DND-41 (cell line): Measurements from ENCODE around the gene CMSS1.

Experiments used
- ATAC-seq: fragments of 200-7000 bp; cut with Tn5 transposase; 3 replicates; pipeline ENCODE4 v1.9.1; 2021; ENCODE audit warnings: low read depth; ENCODE audit not compliant: insufficient read depth
- DNase-seq: peaks from one replicate; pipeline ENCODE4 v3.0.0-alpha.2; 2020
- H2AFZ ChIP-seq: 2 replicates; pipeline ENCODE4 v1.6.0; 2012; ENCODE audit warnings: low read depth, low read length
- H3K27ac ChIP-seq: 2 replicates; pipeline ENCODE4 v1.5.1; 2012; ENCODE audit warnings: low read length, inconsistent platforms
- H3K27me3 ChIP-seq: fragments of 200-600 bp; sonication (generic); 2 replicates; pipeline ENCODE4 v1.6.0; 2012; ENCODE audit warnings: low read length, mild to moderate bottlenecking, inconsistent platforms; ENCODE audit not compliant: insufficient read depth, poor library complexity
- H3K36me3 ChIP-seq: 2 replicates; pipeline ENCODE4 v1.5.1; 2012; ENCODE audit warnings: low read length, inconsistent platforms; ENCODE audit not compliant: insufficient read depth
- H3K4me1 ChIP-seq: 2 replicates; pipeline ENCODE4 v1.5.1; 2012; ENCODE audit warnings: mild to moderate bottlenecking, low read length; ENCODE audit not compliant: insufficient read depth
- H3K4me2 ChIP-seq: 2 replicates; pipeline ENCODE4 v1.6.0; 2012; ENCODE audit warnings: mild to moderate bottlenecking, moderate library complexity, low read length, inconsistent platforms; ENCODE audit not compliant: insufficient read depth
- H3K4me3 ChIP-seq, 2 experiments: fragments of 200-600 bp in 1 of 2; shearing (Covaris generic) in 1 of 2; 2 replicates each; pipeline ENCODE4 v1.5.1; 2012 to 2016; ENCODE audit warnings: inconsistent platforms in 2 of 2, low read length in 2 of 2, mild to moderate bottlenecking in 2 of 2, low read depth in 1 of 2, moderate library complexity in 1 of 2
- H3K79me2 ChIP-seq: 2 replicates; pipeline ENCODE4 v1.6.0; 2012; ENCODE audit warnings: low read length, inconsistent platforms; ENCODE audit not compliant: insufficient read depth
- H3K9ac ChIP-seq: 2 replicates; pipeline ENCODE4 v1.6.0; 2012; ENCODE audit warnings: low read depth, mild to moderate bottlenecking, inconsistent platforms, low read length, moderate library complexity
- H3K9me3 ChIP-seq: 2 replicates; pipeline ENCODE4 v1.5.1; 2012; ENCODE audit warnings: low read length, moderate library complexity, mild to moderate bottlenecking, inconsistent platforms; ENCODE audit not compliant: insufficient read depth, severe bottlenecking
- H4K20me1 ChIP-seq: 2 replicates; pipeline ENCODE4 v1.6.0; 2012; ENCODE audit warnings: low read length; ENCODE audit not compliant: insufficient read depth
- CTCF ChIP-seq: IDR thresholded peaks from 2 replicates; pipeline ENCODE4 v1.5.1; 2012; ENCODE audit warnings: borderline replicate concordance, low read length, moderate library complexity, mild to moderate bottlenecking; ENCODE audit not compliant: poor library complexity, severe bottlenecking; ENCODE audit errors: extremely low read depth
- EZH2 ChIP-seq: IDR thresholded peaks from 3 replicates; pipeline ENCODE4 v1.6.1; 2012; ENCODE audit warnings: borderline replicate concordance, low read depth, mild to moderate bottlenecking, moderate library complexity, low read length, inconsistent platforms; ENCODE audit not compliant: severe bottlenecking

CMSS1 gene

DNA sequence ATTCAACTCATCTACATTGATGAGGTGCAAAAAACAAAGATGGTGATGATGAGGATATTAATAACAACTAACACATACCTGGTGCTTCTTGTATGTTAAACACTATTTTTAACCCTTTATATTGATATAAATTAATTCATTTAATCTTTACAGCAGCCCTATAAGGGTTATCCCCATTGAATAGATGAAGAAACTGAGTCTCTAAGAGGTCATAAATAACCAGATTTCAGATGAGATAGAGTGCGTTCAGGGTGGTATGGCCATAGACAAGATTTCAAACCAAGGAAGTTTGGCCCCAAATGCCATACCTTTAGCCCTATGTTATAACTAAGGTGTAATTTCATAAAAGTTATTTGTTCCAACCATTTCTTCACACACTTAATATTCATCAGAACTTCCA, 82.6 kb downstream of the CMSS1 start:
- Histone ChIP-seq H3K27me3 (no peaks in the 10 kb centered on the region), H2AFZ (no peak overlapping the region), H3K9ac (no peak overlapping the region), H3K9me3 (no peaks in the 10 kb centered on the region), H3K27ac (no peak overlapping the region), H3K36me3 (no peaks in the 10 kb centered on the region), H3K4me2 (no peak overlapping the region), H3K4me3 (no peak overlapping the region), H3K79me2 (no peaks in the 10 kb centered on the region), H4K20me1 (no peaks in the 10 kb centered on the region), H3K4me1 (no peaks in the 10 kb centered on the region)
- no peak for ATAC-seq
- DNase-seq: no peak
- TF ChIP-seq CTCF (no peak), EZH2 (no peak)

DNA sequence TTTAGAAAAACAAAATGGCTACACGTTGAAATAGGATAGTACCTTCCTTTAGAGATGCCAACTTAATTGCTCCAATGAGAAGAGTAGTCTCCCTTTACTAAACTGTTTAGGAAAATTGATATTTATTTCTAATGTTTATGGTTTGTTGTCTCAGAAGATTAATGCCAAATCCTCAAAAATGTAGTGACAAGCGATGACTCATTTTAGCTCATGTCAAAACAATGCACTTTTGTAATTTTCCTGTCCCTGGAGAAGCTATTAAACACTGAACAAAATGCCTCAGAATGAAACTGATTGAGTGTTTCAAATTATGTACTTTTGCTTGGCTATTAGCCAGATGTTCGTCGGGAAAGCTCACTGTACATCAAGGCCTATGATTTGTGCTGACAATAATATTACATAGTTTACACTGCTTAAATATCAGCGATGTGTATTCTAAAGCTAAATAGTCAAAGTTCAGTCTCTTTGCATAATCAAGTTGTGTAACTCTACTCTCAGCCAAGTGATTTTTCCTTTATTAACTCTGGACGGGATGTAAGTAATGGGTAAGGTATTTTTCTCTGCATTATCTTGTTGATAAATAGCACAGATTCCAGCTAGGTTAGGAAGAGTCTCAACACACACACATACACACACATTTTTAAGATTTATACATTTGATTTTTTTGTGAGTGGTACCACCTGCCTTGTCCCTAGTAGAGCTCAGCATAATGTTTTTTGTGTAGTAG, 83.7 kb downstream of the CMSS1 start:
- Histone ChIP-seq H3K36me3 (no peaks in the 10 kb centered on the region), H3K4me1 (no peaks in the 10 kb centered on the region), H2AFZ (no peak overlapping the region), H3K79me2 (no peaks in the 10 kb centered on the region), H3K27ac (no peak overlapping the region), H3K4me2 (no peak overlapping the region), H3K4me3 (no peak overlapping the region), H3K9me3 (no peaks in the 10 kb centered on the region), H3K27me3 (no peaks in the 10 kb centered on the region), H3K9ac (no peak overlapping the region), H4K20me1 (no peaks in the 10 kb centered on the region)
- ATAC-seq: no peak
- DNase-seq: no peak
- TF ChIP-seq EZH2 (no peak), CTCF (no peak)

DNA sequence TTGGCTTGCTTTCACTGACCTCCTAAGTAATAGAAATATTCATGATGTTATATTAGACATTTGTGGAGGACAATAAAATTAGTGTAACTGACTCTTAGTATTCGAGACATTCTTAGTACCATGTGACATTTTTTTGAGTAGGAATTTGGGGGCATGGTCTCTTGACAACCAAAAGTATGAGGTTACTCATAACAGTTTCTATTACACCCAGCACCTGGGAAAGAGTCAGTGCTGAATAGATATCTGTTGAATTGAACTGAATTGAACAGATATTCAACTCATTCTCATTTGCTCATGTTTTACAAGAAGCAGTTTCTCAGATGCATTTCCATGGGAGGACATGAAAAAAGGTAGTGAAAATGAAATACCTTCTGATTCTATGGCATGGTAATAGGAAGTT, 84.4 kb downstream of the CMSS1 start:
- Histone ChIP-seq H3K27ac (no peak overlapping the region), H3K79me2 (no peaks in the 10 kb centered on the region), H3K4me2 (no peak overlapping the region)

More for the DNA sequence above, 84.4 kb downstream of the CMSS1 start:
- Histone ChIP-seq H3K4me3 (no peak overlapping the region), H3K4me1 (no peaks in the 10 kb centered on the region), H2AFZ (no peak overlapping the region), H4K20me1 (no peaks in the 10 kb centered on the region), H3K36me3 (no peaks in the 10 kb centered on the region), H3K9me3 (no peaks in the 10 kb centered on the region), H3K27me3 (no peaks in the 10 kb centered on the region), H3K9ac (no peak overlapping the region)
- DNase-seq (no peak), ATAC-seq (no peak)
- no peak for TF ChIP-seq CTCF
- TF ChIP-seq EZH2: no peak
